MM.1S (cell line): Measurements from ENCODE around the gene TOM1.

Source experiments
- EZH2 ChIP-seq: fragments of 300-600 bp; sonication (generic); optimal IDR thresholded peaks from 2 replicates; pipeline ENCODE3; 2017; ENCODE audit warnings: low read depth, mild to moderate bottlenecking, antibody characterized with exemption, low read length, mixed read lengths
- EZH2phosphoT487 ChIP-seq: fragments of 300-600 bp; sonication (generic); IDR thresholded peaks from 2 replicates; pipeline ENCODE4 v1.6.1; 2018; ENCODE audit warnings: antibody characterized with exemption, low read length
- TF ChIP-seq, protein P1 (sequence below): fragments of 300-600 bp; sonication (generic); IDR thresholded peaks from 2 replicates; pipeline ENCODE4 v1.5.1; 2016; ENCODE audit warnings: antibody characterized with exemption, low read length, mixed read lengths

DNA sequence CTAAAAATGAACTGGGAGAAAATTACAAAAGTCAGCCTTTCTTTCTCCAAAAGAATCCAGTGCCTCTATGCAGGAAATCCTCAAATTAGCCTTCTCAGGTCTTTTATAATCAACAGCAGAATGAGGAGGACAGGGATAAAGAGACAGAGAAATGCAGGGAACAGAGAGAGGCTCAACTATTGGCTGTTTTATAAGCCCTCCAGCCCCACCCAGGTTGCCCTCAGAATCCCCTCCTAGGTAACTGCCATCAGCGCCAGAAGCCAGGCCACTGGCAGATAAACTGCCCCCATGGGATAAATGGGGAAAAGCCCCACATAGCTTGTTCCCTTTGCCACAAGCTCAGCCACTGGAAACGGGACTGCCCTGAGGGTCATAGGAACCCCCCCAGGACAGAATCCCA, 70.3 kb downstream of the TOM1 start:
- TF ChIP-seq, protein P1, sequence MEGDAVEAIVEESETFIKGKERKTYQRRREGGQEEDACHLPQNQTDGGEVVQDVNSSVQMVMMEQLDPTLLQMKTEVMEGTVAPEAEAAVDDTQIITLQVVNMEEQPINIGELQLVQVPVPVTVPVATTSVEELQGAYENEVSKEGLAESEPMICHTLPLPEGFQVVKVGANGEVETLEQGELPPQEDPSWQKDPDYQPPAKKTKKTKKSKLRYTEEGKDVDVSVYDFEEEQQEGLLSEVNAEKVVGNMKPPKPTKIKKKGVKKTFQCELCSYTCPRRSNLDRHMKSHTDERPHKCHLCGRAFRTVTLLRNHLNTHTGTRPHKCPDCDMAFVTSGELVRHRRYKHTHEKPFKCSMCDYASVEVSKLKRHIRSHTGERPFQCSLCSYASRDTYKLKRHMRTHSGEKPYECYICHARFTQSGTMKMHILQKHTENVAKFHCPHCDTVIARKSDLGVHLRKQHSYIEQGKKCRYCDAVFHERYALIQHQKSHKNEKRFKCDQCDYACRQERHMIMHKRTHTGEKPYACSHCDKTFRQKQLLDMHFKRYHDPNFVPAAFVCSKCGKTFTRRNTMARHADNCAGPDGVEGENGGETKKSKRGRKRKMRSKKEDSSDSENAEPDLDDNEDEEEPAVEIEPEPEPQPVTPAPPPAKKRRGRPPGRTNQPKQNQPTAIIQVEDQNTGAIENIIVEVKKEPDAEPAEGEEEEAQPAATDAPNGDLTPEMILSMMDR, result no peak
- TF ChIP-seq EZH2phosphoT487 (no peak), EZH2 (no peak)
